Eye (tissue), 1 donor: Measurements from ENCODE around the gene EHMT1.
"Not testable (repeated sequence)": the region's sequence is repeated elsewhere in the genome, so short reads cannot be mapped to it uniquely, and the experiment has no call there.

Source experiments
- DNase-seq: peaks from one replicate; pipeline ENCODE4 v3.0.0-alpha.2; 2015

The EHMT1 gene

DNA sequence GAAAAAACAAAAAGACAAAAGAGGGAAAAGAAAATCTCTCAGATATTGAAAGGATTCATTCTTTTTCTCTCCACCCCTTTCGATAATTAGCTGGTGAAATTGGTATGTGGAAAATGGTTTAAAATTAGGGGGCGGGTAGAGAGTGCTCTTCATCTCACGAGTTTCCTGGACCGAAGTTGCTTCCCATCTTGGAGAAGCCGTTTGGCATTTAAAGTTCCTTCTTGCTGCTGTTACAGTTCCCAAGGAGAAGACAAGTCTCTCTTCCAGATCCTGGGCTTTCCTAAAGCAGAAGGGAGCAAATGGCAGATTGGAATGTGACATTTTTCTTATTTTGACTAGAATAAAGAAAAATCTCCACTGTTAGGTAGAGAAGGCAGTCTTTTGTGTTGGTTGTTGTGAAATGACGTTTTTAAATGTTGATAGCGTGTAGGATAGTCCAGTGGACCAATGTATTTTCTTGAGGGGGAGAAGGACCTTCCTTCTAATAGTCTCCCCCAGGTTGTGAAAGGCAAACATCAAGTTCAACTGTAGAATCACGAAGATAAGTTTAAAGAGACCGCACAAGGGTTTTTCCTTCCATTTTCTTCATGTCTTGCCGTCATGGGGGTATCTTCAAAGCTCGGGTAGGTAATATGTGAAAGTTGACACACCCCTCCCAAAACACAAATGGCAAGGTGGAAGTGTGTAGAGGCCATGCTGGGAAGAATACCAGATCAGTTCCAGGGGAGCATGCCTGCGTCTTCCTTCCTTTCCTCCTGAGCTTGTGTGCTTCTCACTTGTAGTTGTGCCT, 77.5 kb downstream of the EHMT1 start:
- DNase-seq, result no peak

DNA sequence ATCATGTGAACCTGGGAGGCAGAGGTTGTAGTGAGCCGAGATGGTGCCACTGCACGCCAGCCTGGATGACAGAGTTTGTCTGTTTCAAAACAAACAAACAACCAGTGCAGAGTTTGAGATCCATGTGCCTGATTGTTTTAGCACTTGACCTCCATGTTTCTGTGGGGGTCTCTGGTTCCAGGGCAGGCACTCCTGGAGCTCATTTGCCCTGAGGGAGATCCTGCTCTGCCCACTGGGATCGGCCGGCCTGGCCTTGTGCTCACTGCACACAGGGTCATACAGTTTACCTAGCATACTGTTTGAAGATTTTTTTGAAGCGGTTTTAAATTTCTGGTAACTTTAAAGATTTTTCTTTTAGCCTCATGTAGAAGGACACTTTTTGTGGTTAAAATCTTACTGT, 78.4 kb downstream of the EHMT1 start:
- no peak for DNase-seq

DNA sequence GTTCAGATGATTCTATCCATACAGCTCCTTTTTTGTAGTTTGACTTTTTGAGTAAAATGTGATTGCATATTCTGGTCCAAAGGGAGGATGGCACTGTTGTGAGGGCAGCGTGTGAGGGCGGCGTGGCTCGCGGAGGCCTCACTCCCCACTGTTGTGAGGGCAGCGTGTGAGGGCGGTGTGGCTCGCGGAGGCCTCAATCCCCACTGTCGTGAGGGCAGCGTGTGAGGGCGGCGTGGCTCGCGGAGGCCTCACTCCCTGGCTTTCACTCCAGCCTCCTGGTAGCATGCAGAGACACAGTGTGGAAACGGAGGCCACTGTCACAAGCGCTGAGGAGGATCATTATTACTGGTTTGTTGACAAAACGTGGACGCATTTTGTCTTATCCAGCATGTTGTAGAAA, 79.0 kb downstream of the EHMT1 start:
- DNase-seq, result no peak

- no peak for DNase-seq
Measured at GRCh38 chr9:137700911-137701310, 82.1 kb downstream of the EHMT1 start.

DNA sequence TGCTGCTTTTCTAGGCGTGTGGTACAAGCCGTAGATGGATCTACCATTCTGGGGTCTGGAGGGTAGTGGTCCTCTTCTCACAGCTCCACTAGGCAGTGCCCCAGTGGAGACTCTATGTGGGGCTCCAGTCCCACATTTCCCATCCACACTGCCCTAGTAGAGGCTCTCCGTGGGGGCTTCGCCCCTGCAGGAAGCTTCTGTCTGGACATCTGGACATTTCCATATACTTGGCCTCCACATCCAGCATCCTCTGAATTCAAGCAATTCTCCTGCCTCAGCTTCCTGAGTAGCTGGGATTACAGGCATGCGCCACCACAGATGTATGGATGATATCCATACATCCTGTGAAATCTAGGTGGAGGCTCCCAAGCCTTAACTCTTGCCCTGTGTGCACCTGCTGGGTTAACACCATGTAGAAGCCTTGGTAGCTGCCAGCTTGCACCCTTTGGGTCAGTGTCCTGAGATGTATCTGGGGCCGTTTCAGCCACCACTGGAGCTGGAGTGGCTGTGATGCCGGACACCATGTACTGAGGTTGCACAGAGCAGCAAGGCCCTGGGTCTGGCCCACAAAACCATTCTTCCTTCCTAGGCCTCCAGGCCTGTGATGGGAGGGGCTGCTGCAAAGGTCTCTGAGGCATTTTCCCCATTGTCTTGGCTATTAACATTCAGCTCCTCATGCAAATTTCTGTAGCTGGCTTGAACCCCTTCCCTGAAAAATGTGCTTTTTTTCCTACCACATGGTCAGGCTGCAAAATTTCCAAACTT, 84.0 kb downstream of the EHMT1 start:
- no peak for DNase-seq

- DNase-seq, result no peak
Measured at GRCh38 chr9:137703842-137704508, 85.2 kb downstream of the EHMT1 start.

DNA sequence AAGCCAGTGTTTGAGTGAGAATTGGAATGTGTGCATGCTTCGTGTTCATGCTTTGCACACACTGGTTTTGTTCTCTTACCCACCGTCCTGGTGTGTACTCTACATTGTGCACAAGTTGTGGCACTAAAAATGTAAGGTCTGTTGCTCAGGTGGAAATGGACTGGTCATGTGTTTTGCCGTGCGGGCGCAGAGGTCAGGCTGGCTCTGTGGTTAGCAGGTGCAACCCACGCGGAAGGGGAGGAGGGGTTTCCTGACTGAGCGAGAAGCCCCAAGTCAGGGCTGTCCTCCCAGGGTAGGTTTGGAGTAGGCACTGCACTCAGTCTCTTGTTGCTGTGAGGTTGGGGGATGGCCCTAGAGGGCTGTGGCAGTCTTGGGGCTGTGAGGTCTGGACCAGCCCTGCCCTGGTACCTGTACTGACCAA, 86.6 kb downstream of the EHMT1 start:
- no peak for DNase-seq

- DNase-seq, result no peak
Measured at GRCh38 chr9:137705906-137706305, 87.1 kb downstream of the EHMT1 start.

DNA sequence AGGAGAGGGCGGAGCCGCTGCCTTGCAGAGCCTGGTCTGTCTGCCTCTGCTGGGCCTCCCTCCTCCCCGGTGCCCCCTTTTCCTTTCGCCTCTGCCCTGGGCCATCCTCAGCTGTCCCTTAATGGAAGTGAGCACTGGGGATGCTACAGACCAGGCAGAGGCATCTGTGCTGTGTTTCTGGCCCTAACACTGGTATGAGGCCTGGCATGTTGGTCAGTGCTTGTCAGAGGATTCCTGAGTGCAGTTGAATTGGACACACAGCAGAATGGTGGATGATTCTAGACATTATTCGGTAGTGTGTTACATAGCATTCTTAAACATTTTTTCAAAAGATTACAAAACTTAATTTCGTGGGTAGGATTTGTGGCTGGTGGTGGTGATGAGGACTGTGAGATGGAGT, 88.6 kb downstream of the EHMT1 start:
- DNase-seq, result no peak

DNA sequence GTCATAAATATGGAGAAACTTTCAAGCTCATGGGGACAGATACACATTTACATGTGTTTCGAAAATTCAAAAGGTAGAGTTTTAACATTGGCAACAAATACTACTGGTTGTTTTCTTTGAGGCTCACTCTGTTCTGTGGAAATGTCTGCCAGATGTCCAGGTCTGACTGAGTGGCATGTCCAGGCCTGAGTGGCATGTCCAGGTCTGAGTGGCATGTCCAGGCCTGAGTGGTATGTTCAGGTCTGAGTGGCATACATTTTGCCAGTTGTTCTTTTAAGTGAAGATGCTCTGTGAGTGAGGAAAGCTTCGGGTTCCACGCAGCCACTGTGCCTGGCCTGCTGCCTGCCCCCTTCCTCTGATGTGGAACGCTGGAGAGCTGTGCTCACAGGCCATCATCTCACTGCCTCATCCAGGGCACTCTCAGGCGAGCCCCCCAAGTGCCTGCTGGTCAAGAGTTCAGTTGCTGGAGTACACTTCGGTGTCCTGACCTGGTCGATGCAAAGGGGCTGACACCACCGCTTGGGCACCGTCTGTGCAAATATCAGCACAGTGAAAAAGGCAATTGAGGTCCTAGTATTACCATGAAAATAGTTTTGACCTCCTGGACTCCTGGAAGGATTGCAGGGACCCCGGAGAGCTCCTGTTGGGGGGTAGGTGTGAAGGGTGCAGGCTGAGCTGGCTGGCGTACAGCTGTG, 89.9 kb downstream of the EHMT1 start:
- no peak for DNase-seq

GRCh38 chr9:137709411-137710101, 90.8 kb downstream of the EHMT1 start:
- no peak for DNase-seq

GRCh38 chr9:137710704-137711103, 91.9 kb downstream of the EHMT1 start:
- DNase-seq, result no peak

DNA sequence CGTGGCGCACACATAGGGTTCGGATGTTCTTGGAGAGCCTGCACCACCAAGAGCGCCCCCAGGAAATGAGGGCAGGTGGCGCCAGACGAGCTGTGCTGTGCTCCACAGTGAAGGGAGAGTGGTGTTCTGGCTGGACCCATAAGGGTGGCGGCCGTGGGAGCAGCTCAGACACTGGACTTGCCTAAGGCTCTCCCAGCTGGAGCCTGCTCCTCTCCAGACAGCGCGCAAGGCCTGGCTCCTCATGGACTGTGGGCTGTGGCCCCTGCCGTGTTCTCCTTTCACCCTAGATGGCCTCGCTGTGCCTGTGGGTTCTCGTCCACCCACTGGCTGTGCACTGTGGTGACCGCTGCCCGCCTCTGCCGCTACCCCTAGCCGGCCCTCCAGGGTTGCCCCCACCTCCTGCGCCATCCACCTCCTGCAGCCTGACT, 92.9 kb downstream of the EHMT1 start:
- no peak for DNase-seq

DNA sequence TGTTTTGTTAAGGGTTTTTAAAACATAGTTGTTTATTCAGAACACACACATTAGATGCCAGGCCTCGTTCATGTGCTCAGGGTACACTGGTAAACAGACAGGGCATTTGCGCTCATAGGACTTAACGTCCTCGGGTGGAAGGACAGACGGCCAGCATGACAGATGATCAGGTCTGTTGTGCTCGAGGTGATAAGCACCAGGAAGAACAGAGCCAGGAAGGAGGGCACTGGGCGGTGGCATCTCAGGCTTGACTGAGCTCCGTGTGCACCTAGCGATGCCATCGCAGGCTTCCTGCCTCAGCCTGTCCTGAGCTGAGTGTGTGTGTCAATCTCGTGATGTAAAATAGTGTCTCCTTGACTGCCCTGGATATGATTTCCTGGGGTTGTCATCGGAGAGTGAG, 96.5 kb downstream of the EHMT1 start:
- DNase-seq, result no peak

DNA sequence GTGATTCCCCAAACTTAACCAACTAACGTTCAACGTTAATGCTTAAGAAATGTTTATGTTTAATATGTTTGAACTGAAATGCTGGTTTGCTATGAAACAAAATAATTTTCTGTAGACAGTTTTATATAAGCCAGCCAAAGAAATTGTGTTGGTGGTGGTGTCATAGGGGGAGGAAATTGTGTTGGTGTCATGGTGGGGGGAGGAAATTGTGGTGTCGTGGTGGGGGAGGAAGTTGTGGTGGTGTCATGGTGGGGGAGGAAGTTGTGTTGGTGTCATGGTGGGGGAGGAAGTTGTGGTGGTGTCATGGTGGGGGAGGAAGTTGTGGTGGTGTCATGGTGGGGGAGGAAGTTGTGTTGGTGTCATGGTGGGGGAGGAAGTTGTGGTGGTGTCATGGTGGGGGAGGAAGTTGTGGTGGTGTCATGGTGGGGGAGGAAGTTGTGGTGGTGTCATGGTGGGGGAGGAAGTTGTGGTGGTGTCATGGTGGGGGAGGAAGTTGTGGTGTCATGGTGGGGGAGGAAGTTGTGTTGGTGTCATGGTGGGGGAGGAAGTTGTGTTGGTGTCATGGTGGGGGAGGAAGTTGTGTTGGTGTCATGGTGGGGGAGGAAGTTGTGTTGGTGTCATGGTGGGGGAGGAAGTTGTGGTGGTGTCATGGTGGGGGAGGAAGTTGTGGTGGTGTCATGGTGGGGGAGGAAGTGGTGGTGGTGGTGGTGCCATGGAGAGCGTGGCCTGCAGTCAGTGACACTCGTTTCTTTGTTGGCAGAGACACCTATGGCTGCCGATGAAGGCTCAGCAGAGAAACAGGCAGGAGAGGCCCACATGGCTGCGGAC, 97.3 kb downstream of the EHMT1 start:
- not testable (repeated sequence) for DNase-seq

GRCh38 chr9:137716694-137717287, 98.0 kb downstream of the EHMT1 start:
- no peak for DNase-seq

- DNase-seq, result no peak
Measured at GRCh38 chr9:137717776-137718327, 99.0 kb downstream of the EHMT1 start.

DNA sequence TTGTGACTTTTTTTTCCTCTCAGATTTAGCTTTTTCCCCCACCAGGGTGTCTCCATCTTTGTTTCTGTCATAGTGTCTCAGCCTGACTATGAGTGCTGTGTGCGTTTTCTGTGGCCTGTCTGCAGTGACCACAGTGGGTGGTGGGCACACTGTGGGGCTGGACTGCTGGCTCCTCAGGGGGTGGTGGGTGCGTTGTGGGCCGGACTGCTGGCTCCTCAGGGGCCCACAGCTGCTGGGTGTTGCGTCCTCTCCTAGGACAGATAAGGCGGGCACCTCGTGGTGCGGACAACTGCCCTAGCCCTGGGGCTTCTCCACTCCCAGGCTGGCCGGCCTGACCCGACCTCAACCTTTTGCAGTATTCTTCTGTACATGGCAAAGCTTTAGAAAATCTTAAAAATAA, 100.4 kb downstream of the EHMT1 start:
- no peak for DNase-seq

GRCh38 chr9:137720571-137721110, 101.8 kb downstream of the EHMT1 start:
- DNase-seq, result no peak

- no peak for DNase-seq
Measured at GRCh38 chr9:137721479-137721878, 102.7 kb downstream of the EHMT1 start.

- no peak for DNase-seq
Measured at GRCh38 chr9:137721899-137722298, 103.1 kb downstream of the EHMT1 start.
